Breast epithelium (tissue), 3 donors: ENCODE measurements around the gene RSAD1.

Experiments used
- CTCF ChIP-seq, 3 donors: fragments of 450-650 bp; IDR thresholded peaks; one replicate each; pipeline ENCODE4 v1.5.1; 2016 to 2017; ENCODE audit warnings: antibody characterized with exemption in 3 of 3, mild to moderate bottlenecking in 3 of 3, moderate library complexity in 3 of 3
- POLR2A ChIP-seq: fragments of 450-650 bp; IDR thresholded peaks from one replicate; pipeline ENCODE4 v1.6.1; 2016; ENCODE audit warnings: antibody characterized with exemption, mild to moderate bottlenecking, moderate library complexity
- POLR2AphosphoS5 ChIP-seq, 3 donors: sonication (generic); formaldehyde crosslinking; IDR thresholded peaks; one replicate each; pipeline ENCODE4 v1.6.1; 2017; ENCODE audit warnings: antibody characterized with exemption in 3 of 3

GRCh38 chr17:50535407-50535806 lies 56.7 kb downstream of the RSAD1 start:
- TF ChIP-seq CTCF (IDR thresholded peaks at IDR 0.05) = no peak
- no peak for TF ChIP-seq POLR2AphosphoS5 (IDR thresholded peaks at IDR 0.05)
- TF ChIP-seq POLR2A = no peak
